Gastrocnemius medialis (tissue), 4 donors: Measurements from ENCODE around the gene TPX2. TPM values are rescaled to one million over a fixed set of nuclear protein-coding genes. Genes with fewer than 3 reads are reported as not detected.

Experiments used
- ATAC-seq, 2 donors: fragments of 150-250 bp; one replicate each; pipeline ENCODE4 v1.9.1; 2016
- DNase-seq, 2 donors: peaks; one replicate each; pipeline ENCODE4 v3.0.0-alpha.2; 2019
- H3K27ac ChIP-seq, 4 donors: fragments of 200-600 bp; sonication (generic); 1 replicate in 1 of 4; 2 replicates in 3 of 4; pipeline ENCODE4 v1.5.1; 2016 to 2018; ENCODE audit warnings: mild to moderate bottlenecking in 2 of 4, moderate library complexity in 1 of 4
- H3K27me3 ChIP-seq, 3 donors: fragments of 200-600 bp; sonication (generic) in 2 of 3; 1 replicate in 1 of 3; 2 replicates in 2 of 3; pipeline versions ENCODE4 v1.5.1 to v1.6.0; 2016 to 2019; ENCODE audit warnings: mild to moderate bottlenecking in 1 of 3, moderate library complexity in 1 of 3
- H3K36me3 ChIP-seq, 2 donors: fragments of 200-600 bp; sonication (generic) in 1 of 2; one replicate each; pipeline ENCODE4 v1.5.1; 2017 to 2018
- H3K4me1 ChIP-seq, 2 donors: fragments of 200-600 bp; sonication (generic) in 1 of 2; one replicate each; pipeline ENCODE4 v1.5.1; 2016 to 2017; ENCODE audit warnings: mild to moderate bottlenecking in 2 of 2
- H3K4me3 ChIP-seq, 4 donors: fragments of 200-600 bp; sonication (generic) in 3 of 4; 1 replicate in 1 of 4; 2 replicates in 3 of 4; pipeline ENCODE4 v1.5.1; 2016 to 2019; ENCODE audit warnings: mild to moderate bottlenecking in 2 of 4
- H3K9me3 ChIP-seq, 3 donors: fragments of 200-600 bp; sonication (generic) in 2 of 3; 1 replicate in 1 of 3; 2 replicates in 2 of 3; pipeline ENCODE4 v1.5.1; 2016 to 2019
- CTCF ChIP-seq, 5 experiments: fragments of 450-650 bp in 3 of 5; fragments of 200-600 bp in 2 of 5; sonication (generic) in 2 of 5; IDR thresholded peaks in 4 of 5; conservative IDR thresholded peaks in 1 of 5; 1 replicate in 4 of 5; 2 replicates in 1 of 5; pipeline ENCODE4 v1.5.1; 2016 to 2019; ENCODE audit warnings: antibody characterized with exemption in 5 of 5, mild to moderate bottlenecking in 3 of 5, moderate library complexity in 3 of 5
- POLR2A ChIP-seq, 2 donors: fragments of 450-650 bp; IDR thresholded peaks; one replicate each; pipeline ENCODE4 v1.6.1; 2017; ENCODE audit warnings: antibody characterized with exemption in 2 of 2, mild to moderate bottlenecking in 2 of 2, moderate library complexity in 2 of 2
- in situ Hi-C, 4 donors: fragments of 200-750 bp; cut with MboI; loops; one replicate each; pipeline versions ENCODE4 v1.15.0 to v1.8.0; 2017; ENCODE audit warnings: low sequenced_read_pairs in 4 of 4
- intact Hi-C: fragments of 100-400 bp; cut with DNase I; formaldehyde crosslinking; loops from one replicate; pipeline ENCODE4 v1.15.1; 2023; ENCODE audit warnings: low total_unique reads
- total RNA-seq, 4 donors: library from RNA; depleted of rRNA; stranded (reverse); fragments of >200 nt; gene quantifications; one replicate each; pipeline versions ENCODE4 v1.1.0 to v1.2.3, GENCODE V29; 2016

The TPX2 gene
- total RNA-seq, 4 donors from 2014 or later: 0.46 to 1.9 (median 1.0) TPM

GRCh38 chr20:31846793-31847138 is 107.7 kb downstream of the TPX2 start:
- peak in 2 of 5 experiments; percentile 7 to 18 for TF ChIP-seq CTCF (IDR thresholded peaks at IDR 0.05 in 4 of 5, conservative IDR thresholded peaks at IDR 0.05 in 1 of 5)
- TF ChIP-seq POLR2A (IDR thresholded peaks at IDR 0.05): no peak
- intact Hi-C loops: loop anchor here (1.0 kb wide), 1 partner anchor 23 kb away; no protein-coding TSS in a partner anchor
- H3K4me1 ChIP-seq: peaks cover 0 to 11% of the 10 kb centered on the region in 2 donors
- in situ Hi-C loops: loop anchor here in 1 of 4 donors (25.0 kb wide), 1 partner anchor 109 kb away; the partner anchor contains the start of gene TPX2
- H3K4me3 ChIP-seq: no peak overlapping the region
- H3K9me3 ChIP-seq: no peaks in the 10 kb centered on the region
- DNase-seq: no peak
- H3K27ac ChIP-seq: no peak overlapping the region
- ATAC-seq: no peak
- H3K36me3 ChIP-seq: no peaks in the 10 kb centered on the region
- H3K27me3 ChIP-seq: peaks cover 0 to 6% (median 4%) of the 10 kb centered on the region in 3 donors

- intact Hi-C loops: no loop called here
- Histone ChIP-seq H3K27ac (no peak overlapping the region), H3K4me3 (no peak overlapping the region), H3K36me3 (no peaks in the 10 kb centered on the region), H3K27me3 (peaks cover 0 to 9% (median 4%) of the 10 kb centered on the region in 3 donors), H3K9me3 (no peaks in the 10 kb centered on the region), H3K4me1 (peaks cover 3 to 11% of the 10 kb centered on the region in 2 donors)
- TF ChIP-seq CTCF (IDR thresholded peaks at IDR 0.05 in 4 of 5, conservative IDR thresholded peaks at IDR 0.05 in 1 of 5): no peak
- no peak for TF ChIP-seq POLR2A (IDR thresholded peaks at IDR 0.05)
- ATAC-seq (no peak), DNase-seq (no peak)
- in situ Hi-C loops: loop anchor here in 1 of 4 donors (25.0 kb wide), 1 partner anchor 111 kb away; the partner anchor contains the start of gene TPX2
Observed at GRCh38 chr20:31848088-31848999, 109.3 kb downstream of the TPX2 start.

GRCh38 chr20:31849306-31849930 is 110.3 kb downstream of the TPX2 start:
- Histone ChIP-seq H3K9me3 (no peaks in the 10 kb centered on the region), H3K27me3 (peaks cover 0 to 9% (median 4%) of the 10 kb centered on the region in 3 donors), H3K36me3 (no peaks in the 10 kb centered on the region), H3K4me1 (peaks cover 3 to 11% of the 10 kb centered on the region in 2 donors), H3K27ac (no peak overlapping the region), H3K4me3 (no peak overlapping the region)
- TF ChIP-seq CTCF (IDR thresholded peaks at IDR 0.05 in 4 of 5, conservative IDR thresholded peaks at IDR 0.05 in 1 of 5) (no peak), POLR2A (IDR thresholded peaks at IDR 0.05) (no peak)
- in situ Hi-C loops (loop anchor here in 1 of 4 donors (25.0 kb wide), 1 partner anchor 112 kb away; the partner anchor contains the start of gene TPX2), intact Hi-C loops (no loop called here)
- ATAC-seq (no peak), DNase-seq (no peak)

Other genes starting within 250 kb of the TPX2 start
- gene HM13, start 224.8 kb upstream of the TPX2 start, total RNA-seq: 10 to 100 TPM; 22.7 to 31.0 (median 26.4) TPM
- 100 to 1,000 TPM; 115 to 206 (median 148) TPM for gene ID1, start 134.0 kb upstream of the TPX2 start, total RNA-seq
- 10 to 100 TPM in 1 of 4 donors, 1 to 10 TPM in 3; 3.9 to 10.4 (median 4.3) TPM for gene COX4I2, start 101.4 kb upstream of the TPX2 start, total RNA-seq
- gene BCL2L1, start 16.4 kb upstream of the TPX2 start, total RNA-seq: 10 to 100 TPM; 41.5 to 87.8 (median 55.3) TPM
- 100 to 1,000 TPM in 2 of 4 donors, 10 to 100 TPM in 2; 17.2 to 255 (median 88.4) TPM for gene MYLK2, start 80.1 kb downstream of the TPX2 start, total RNA-seq
- under 1 TPM in 1 of 4 donors, not detected in 3; 0.33 TPM for gene FOXS1, start 106.3 kb downstream of the TPX2 start, total RNA-seq
- 1 to 10 TPM in 1 of 4 donors, not detected in 3; 1.1 TPM for gene DUSP15, start 131.2 kb downstream of the TPX2 start, total RNA-seq
- not detected for gene TTLL9, start 131.3 kb downstream of the TPX2 start, total RNA-seq
- gene PDRG1, start 212.8 kb downstream of the TPX2 start, total RNA-seq: 10 to 100 TPM in 2 of 4 donors, 1 to 10 TPM in 2; 7.0 to 12.9 (median 9.6) TPM
- not detected for gene XKR7, start 228.9 kb downstream of the TPX2 start, total RNA-seq